Stimulated activated CD4-positive, alpha-beta T cell treated with anti-CD3 and anti-CD28 coated beads, Interleukin-1b, Interleukin-23, amount 100 ng/mL, for 4 hours (primary cell): ENCODE measurements around the gene PCSK7.
"Not testable (repeated sequence)": the region's sequence is repeated elsewhere in the genome, so short reads cannot be mapped to it uniquely, and the experiment has no call there.

Experiments used
- DNase-seq, 2 donors: peaks; one replicate each; pipeline ENCODE4 v3.0.0-alpha.2; 2020; ENCODE audit warnings: low read depth in 2 of 2

Gene PCSK7

GRCh38 chr11:117217141-117218084, 14.5 kb downstream of the PCSK7 start:
- no peak for DNase-seq

- DNase-seq, result no peak
Observed at GRCh38 chr11:117214404-117215110, 17.3 kb downstream of the PCSK7 start.

GRCh38 chr11:117212697-117213355, 19.0 kb downstream of the PCSK7 start:
- no peak for DNase-seq

GRCh38 chr11:117210620-117211019, 21.3 kb downstream of the PCSK7 start:
- no peak for DNase-seq

- not testable (repeated sequence) for DNase-seq
Observed at GRCh38 chr11:117209351-117210125, 22.3 kb downstream of the PCSK7 start.

- DNase-seq, result not testable (repeated sequence)
Observed at GRCh38 chr11:117208710-117209109, 23.2 kb downstream of the PCSK7 start.

GRCh38 chr11:117207481-117207880, 24.4 kb downstream of the PCSK7 start:
- not testable (repeated sequence) for DNase-seq

- not testable (repeated sequence) for DNase-seq
Observed at GRCh38 chr11:117206859-117207258, 25.0 kb downstream of the PCSK7 start.

- not testable (repeated sequence) for DNase-seq
Observed at GRCh38 chr11:117206111-117206510, 25.8 kb downstream of the PCSK7 start.

GRCh38 chr11:117205211-117205818, 26.6 kb downstream of the PCSK7 start:
- no peak for DNase-seq

- no peak for DNase-seq
Observed at GRCh38 chr11:117204283-117205080, 27.4 kb downstream of the PCSK7 start.

- no peak for DNase-seq
Observed at GRCh38 chr11:117203069-117203407, 28.8 kb downstream of the PCSK7 start.

GRCh38 chr11:117202386-117203068, 29.3 kb downstream of the PCSK7 start:
- DNase-seq, result no peak

- no peak for DNase-seq
Observed at GRCh38 chr11:117201658-117202305, 30.1 kb downstream of the PCSK7 start.

GRCh38 chr11:117200813-117201657, 30.8 kb downstream of the PCSK7 start:
- DNase-seq, result no peak

- DNase-seq, result no peak
Observed at GRCh38 chr11:117199916-117200812, 31.7 kb downstream of the PCSK7 start.
